NB4 (cell line): ENCODE results near the gene CD93.

ENCODE experiments used
- DNase-seq: peaks from one replicate; pipeline ENCODE4 v3.0.0; 2010; ENCODE audit warnings: low read depth
- H3K4me3 ChIP-seq: one replicate; pipeline ENCODE4 v1.5.1; 2011; ENCODE audit warnings: mild to moderate bottlenecking, low read depth, low read length, moderate library complexity
- CTCF ChIP-seq: IDR thresholded peaks from one replicate; pipeline ENCODE4 v1.5.1; 2012; ENCODE audit warnings: low read depth, low read length
- MAX ChIP-seq: IDR thresholded peaks from 2 replicates; pipeline ENCODE4 v1.6.1; 2011; ENCODE audit warnings: low read depth, low read length
- MYC ChIP-seq: IDR thresholded peaks from 2 replicates; pipeline ENCODE4 v1.6.1; 2011; ENCODE audit warnings: low read depth, low read length
- POLR2A ChIP-seq: IDR thresholded peaks from 2 replicates; pipeline ENCODE4 v1.6.1; 2011; ENCODE audit warnings: mild to moderate bottlenecking; ENCODE audit not compliant: insufficient read length; ENCODE audit errors: extremely low read depth

The CD93 gene

GRCh38 chr20:23074052-23074451 lies 12.1 kb downstream of the CD93 start:
- no peak for DNase-seq
- TF ChIP-seq POLR2A = no peak
- no peak for TF ChIP-seq CTCF
- TF ChIP-seq MYC = no peak
- no peak for TF ChIP-seq MAX
- no peak overlapping the region for H3K4me3 ChIP-seq

- no peak overlapping the region for H3K4me3 ChIP-seq
- TF ChIP-seq POLR2A (no peak), MAX (no peak)
- DNase-seq = no peak
Observed at GRCh38 chr20:23072892-23073586, 13.1 kb downstream of the CD93 start.

- H3K4me3 ChIP-seq = no peak overlapping the region
- DNase-seq = no peak
- TF ChIP-seq CTCF (no peak), POLR2A (no peak), MAX (no peak), MYC (no peak)
Observed at GRCh38 chr20:23071996-23072395, 14.1 kb downstream of the CD93 start.

GRCh38 chr20:23071398-23071797 lies 14.7 kb downstream of the CD93 start:
- DNase-seq = no peak
- TF ChIP-seq CTCF (no peak), MYC (no peak), MAX (no peak), POLR2A (no peak)
- no peak overlapping the region for H3K4me3 ChIP-seq

GRCh38 chr20:23069108-23069507 lies 17.0 kb downstream of the CD93 start:
- TF ChIP-seq MYC (no peak), MAX (no peak), POLR2A (no peak)
- no peak for DNase-seq
- H3K4me3 ChIP-seq = no peak overlapping the region

- TF ChIP-seq MAX (no peak), POLR2A (no peak), MYC (no peak), CTCF (no peak)
- no peak overlapping the region for H3K4me3 ChIP-seq
- DNase-seq = no peak
Observed at GRCh38 chr20:23068283-23068682, 17.8 kb downstream of the CD93 start.
